ENCODE data around the gene LDLRAD4.

LDLRAD4 gene

DNA sequence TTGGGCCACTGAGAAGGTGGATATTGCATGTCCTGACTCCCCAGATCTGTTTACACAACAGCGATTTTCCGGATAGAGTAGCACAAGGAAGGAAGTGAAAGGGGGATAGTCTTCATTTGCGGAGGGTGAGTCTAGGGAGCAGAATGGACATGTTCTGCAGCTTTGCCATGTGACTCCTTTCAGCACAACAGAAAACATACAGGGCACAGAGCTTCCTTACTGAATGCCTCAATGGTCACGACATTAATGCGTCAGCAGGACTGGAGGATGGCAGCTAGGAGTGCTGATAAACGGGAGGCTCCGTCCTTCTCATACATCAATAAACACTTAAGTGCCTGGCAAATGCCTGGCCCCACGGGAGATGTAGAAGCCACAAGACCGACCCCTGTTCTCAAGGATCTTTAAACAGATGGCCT, 344.8 kb downstream of the LDLRAD4 start:
- no peaks in the 10 kb centered on the region for H3K9me3 ChIP-seq
- H3K4me3 ChIP-seq = no peak overlapping the region
- H3K36me3 ChIP-seq (replicated peaks) = no peaks in the 10 kb centered on the region
- in situ Hi-C loops (cut with MboI; ENCODE audit: low sequenced_read_pairs) = loop anchor here (25.0 kb wide), 1 partner anchor 524 kb away; no protein-coding TSS in a partner anchor
- no peak for DNase-seq (ENCODE audit: low spot score in 2 of 2)
- no peaks in the 10 kb centered on the region for H3K27me3 ChIP-seq (ENCODE audit: low read depth)
- H3K4me1 ChIP-seq = no peaks in the 10 kb centered on the region

- no peaks in the 10 kb centered on the region for H3K4me1 ChIP-seq
- in situ Hi-C loops (cut with MboI; ENCODE audit: low sequenced_read_pairs) = loop anchor here (25.0 kb wide), 1 partner anchor 523 kb away; no protein-coding TSS in a partner anchor
These were observed 346.0 kb downstream of the LDLRAD4 start for GRCh38 chr18:13564579-13564978.

GRCh38 chr18:13565228-13565627, 346.7 kb downstream of the LDLRAD4 start:
- no peak overlapping the region for H3K4me3 ChIP-seq
- no peaks in the 10 kb centered on the region for H3K36me3 ChIP-seq (replicated peaks)
- H3K4me1 ChIP-seq = no peaks in the 10 kb centered on the region
- no peak for DNase-seq (ENCODE audit: low spot score in 2 of 2)
- in situ Hi-C loops (cut with MboI; ENCODE audit: low sequenced_read_pairs) = loop anchor here (25.0 kb wide), 1 partner anchor 522 kb away; no protein-coding TSS in a partner anchor
- H3K9me3 ChIP-seq = no peaks in the 10 kb centered on the region
- no peaks in the 10 kb centered on the region for H3K27me3 ChIP-seq (ENCODE audit: low read depth)

More at GRCh38 chr18:13564579-13564978, 346.0 kb downstream of the LDLRAD4 start:
- no peak overlapping the region for H3K4me3 ChIP-seq
- DNase-seq (ENCODE audit: low spot score in 2 of 2) = no peak
- H3K9me3 ChIP-seq = no peaks in the 10 kb centered on the region
- H3K27me3 ChIP-seq (ENCODE audit: low read depth) = no peaks in the 10 kb centered on the region
- no peaks in the 10 kb centered on the region for H3K36me3 ChIP-seq (replicated peaks)

- Histone ChIP-seq H3K9me3 (no peaks in the 10 kb centered on the region), H3K36me3 (replicated peaks) (no peaks in the 10 kb centered on the region), H3K4me3 (no peak overlapping the region), H3K27me3 (ENCODE audit: low read depth) (no peaks in the 10 kb centered on the region), H3K4me1 (no peaks in the 10 kb centered on the region)
- no peak for DNase-seq (ENCODE audit: low spot score in 2 of 2)
- in situ Hi-C loops (cut with MboI; ENCODE audit: low sequenced_read_pairs) = loop anchor here (25.0 kb wide), 1 partner anchor 520 kb away; no protein-coding TSS in a partner anchor
These were observed 348.6 kb downstream of the LDLRAD4 start for GRCh38 chr18:13566941-13567746.

- Histone ChIP-seq H3K4me1 (no peaks in the 10 kb centered on the region), H3K4me3 (no peak overlapping the region), H3K9me3 (no peaks in the 10 kb centered on the region), H3K36me3 (replicated peaks) (no peaks in the 10 kb centered on the region), H3K27me3 (ENCODE audit: low read depth) (no peaks in the 10 kb centered on the region)
- DNase-seq (ENCODE audit: low spot score in 2 of 2) = no peak
- in situ Hi-C loops (cut with MboI; ENCODE audit: low sequenced_read_pairs) = loop anchor here (25.0 kb wide), 1 partner anchor 519 kb away; no protein-coding TSS in a partner anchor
These were observed 350.2 kb downstream of the LDLRAD4 start for GRCh38 chr18:13568443-13569392.

GRCh38 chr18:13570216-13570615, 351.7 kb downstream of the LDLRAD4 start:
- no peak for DNase-seq (ENCODE audit: low spot score in 2 of 2)
- no peak overlapping the region for H3K4me3 ChIP-seq
- H3K36me3 ChIP-seq (replicated peaks) = no peaks in the 10 kb centered on the region
- in situ Hi-C loops (cut with MboI; ENCODE audit: low sequenced_read_pairs) = loop anchor here (25.0 kb wide), 1 partner anchor 517 kb away; no protein-coding TSS in a partner anchor
- no peaks in the 10 kb centered on the region for H3K27me3 ChIP-seq (ENCODE audit: low read depth)
- no peaks in the 10 kb centered on the region for H3K9me3 ChIP-seq
- no peaks in the 10 kb centered on the region for H3K4me1 ChIP-seq

- Histone ChIP-seq H3K9me3 (no peaks in the 10 kb centered on the region), H3K36me3 (replicated peaks) (no peaks in the 10 kb centered on the region), H3K27me3 (ENCODE audit: low read depth) (no peaks in the 10 kb centered on the region), H3K4me1 (no peaks in the 10 kb centered on the region), H3K4me3 (no peak overlapping the region)
- DNase-seq (ENCODE audit: low spot score in 2 of 2) = no peak
- in situ Hi-C loops (cut with MboI; ENCODE audit: low sequenced_read_pairs) = loop anchor here (25.0 kb wide), 1 partner anchor 516 kb away; no protein-coding TSS in a partner anchor
These were observed 352.4 kb downstream of the LDLRAD4 start for GRCh38 chr18:13570856-13571495.

DNA sequence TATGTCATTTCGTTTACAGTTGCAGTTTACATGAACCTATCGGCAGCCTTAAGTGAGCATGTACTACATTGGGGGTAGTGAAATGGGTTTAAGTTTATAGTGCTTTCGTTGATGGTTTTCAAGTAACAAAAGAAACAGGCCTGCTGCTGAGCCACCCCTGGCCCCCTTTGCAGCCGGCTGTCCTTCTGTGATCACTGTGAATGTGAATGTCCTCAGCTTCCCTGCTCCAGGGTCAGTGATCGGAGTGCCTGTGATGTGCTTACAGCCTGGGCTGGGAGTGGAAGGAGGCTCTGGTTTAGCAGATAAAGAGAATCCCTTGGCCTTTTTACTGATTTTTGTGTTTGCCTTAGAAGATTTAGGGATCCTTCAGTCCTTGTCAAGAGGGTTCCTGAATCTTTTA, 353.6 kb downstream of the LDLRAD4 start:
- H3K9me3 ChIP-seq = no peaks in the 10 kb centered on the region
- no peaks in the 10 kb centered on the region for H3K4me1 ChIP-seq
- H3K36me3 ChIP-seq (replicated peaks) = no peaks in the 10 kb centered on the region
- DNase-seq (ENCODE audit: low spot score in 2 of 2) = no peak
- in situ Hi-C loops (cut with MboI; ENCODE audit: low sequenced_read_pairs) = loop anchor here (25.0 kb wide), 1 partner anchor 515 kb away; no protein-coding TSS in a partner anchor
- H3K4me3 ChIP-seq = no peak overlapping the region
- 0 out of 2 replicates have a peak, but pooled peaks cover 2% of the 10 kb centered on the region for H3K27me3 ChIP-seq (ENCODE audit: low read depth)

- no peaks in the 10 kb centered on the region for H3K9me3 ChIP-seq
- DNase-seq (ENCODE audit: low spot score in 2 of 2) = no peak
- 0 out of 2 replicates have a peak, but pooled peaks cover 2% of the 10 kb centered on the region for H3K27me3 ChIP-seq (ENCODE audit: low read depth)
- H3K4me3 ChIP-seq = no peak overlapping the region
- no peaks in the 10 kb centered on the region for H3K36me3 ChIP-seq (replicated peaks)
- no peaks in the 10 kb centered on the region for H3K4me1 ChIP-seq
- in situ Hi-C loops (cut with MboI; ENCODE audit: low sequenced_read_pairs) = loop anchor here (25.0 kb wide), 1 partner anchor 515 kb away; no protein-coding TSS in a partner anchor
These were observed 354.2 kb downstream of the LDLRAD4 start for GRCh38 chr18:13572721-13573120.

- in situ Hi-C loops (cut with MboI; ENCODE audit: low sequenced_read_pairs) = loop anchor here (25.0 kb wide), 1 partner anchor 514 kb away; no protein-coding TSS in a partner anchor
- Histone ChIP-seq H3K9me3 (no peaks in the 10 kb centered on the region), H3K4me3 (no peak overlapping the region), H3K27me3 (ENCODE audit: low read depth) (0 out of 2 replicates have a peak, but pooled peaks cover 2% of the 10 kb centered on the region), H3K4me1 (no peaks in the 10 kb centered on the region), H3K36me3 (replicated peaks) (no peaks in the 10 kb centered on the region)
- DNase-seq (ENCODE audit: low spot score in 2 of 2) = no peak
These were observed 355.2 kb downstream of the LDLRAD4 start for GRCh38 chr18:13573750-13574149.

DNA sequence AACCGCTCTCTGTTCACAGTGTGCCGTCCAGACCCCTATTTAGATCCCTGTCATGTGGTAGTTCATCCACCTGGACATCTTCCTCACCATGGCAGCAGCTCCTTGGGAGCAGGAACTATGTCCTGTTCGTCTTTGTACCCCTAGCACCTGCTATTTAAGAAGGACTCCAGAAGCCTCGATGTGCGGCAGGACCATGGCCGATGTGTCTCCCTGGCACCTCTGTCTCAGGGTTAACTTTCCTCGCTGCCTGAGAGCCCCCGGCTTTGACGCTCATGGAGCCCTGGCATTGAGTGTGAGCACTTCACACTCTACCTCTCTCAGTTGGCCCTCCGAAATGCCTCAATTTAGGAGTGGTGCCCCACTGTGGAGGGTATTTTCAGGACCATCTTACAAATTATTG, 355.8 kb downstream of the LDLRAD4 start:
- Histone ChIP-seq H3K9me3 (no peaks in the 10 kb centered on the region), H3K4me3 (no peak overlapping the region), H3K4me1 (no peaks in the 10 kb centered on the region), H3K36me3 (replicated peaks) (no peaks in the 10 kb centered on the region), H3K27me3 (ENCODE audit: low read depth) (0 out of 2 replicates have a peak, but pooled peaks cover 2% of the 10 kb centered on the region)
- in situ Hi-C loops (cut with MboI; ENCODE audit: low sequenced_read_pairs) = loop anchor here (25.0 kb wide), 1 partner anchor 513 kb away; no protein-coding TSS in a partner anchor
- DNase-seq (ENCODE audit: low spot score in 2 of 2) = no peak

- H3K9me3 ChIP-seq = no peaks in the 10 kb centered on the region
- no peaks in the 10 kb centered on the region for H3K36me3 ChIP-seq (replicated peaks)
- in situ Hi-C loops (cut with MboI; ENCODE audit: low sequenced_read_pairs) = loop anchor here (25.0 kb wide), 1 partner anchor 513 kb away; no protein-coding TSS in a partner anchor
- H3K4me1 ChIP-seq = no peaks in the 10 kb centered on the region
- DNase-seq (ENCODE audit: low spot score in 2 of 2) = no peak
- no peak overlapping the region for H3K4me3 ChIP-seq
- H3K27me3 ChIP-seq (ENCODE audit: low read depth) = 0 out of 2 replicates have a peak, but pooled peaks cover 4% of the 10 kb centered on the region
These were observed 356.2 kb downstream of the LDLRAD4 start for GRCh38 chr18:13574761-13575160.

- Histone ChIP-seq H3K9me3 (no peaks in the 10 kb centered on the region), H3K36me3 (replicated peaks) (no peaks in the 10 kb centered on the region), H3K27me3 (ENCODE audit: low read depth) (0 out of 2 replicates have a peak, but pooled peaks cover 4% of the 10 kb centered on the region), H3K4me3 (no peak overlapping the region), H3K4me1 (no peaks in the 10 kb centered on the region)
- DNase-seq (ENCODE audit: low spot score in 2 of 2) = no peak
- in situ Hi-C loops (cut with MboI; ENCODE audit: low sequenced_read_pairs) = no loop called here
These were observed 358.0 kb downstream of the LDLRAD4 start for GRCh38 chr18:13576598-13576997.

All from HAP-1 (cell line).